Cardiac fibroblast (primary cell): ENCODE measurements around the gene CINP.
"Not testable (repeated sequence)": the region's sequence is repeated elsewhere in the genome, so short reads cannot be mapped to it uniquely, and the experiment has no call there.

Experiments
- DNase-seq, 2 donors: peaks; one replicate each; pipeline versions ENCODE4 v3.0.0 to v3.0.0-alpha.2; 2010; ENCODE audit warnings: low read depth in 2 of 2
- H3K4me3 ChIP-seq, 2 donors: replicated peaks in 1 of 2; 1 replicate in 1 of 2; 2 replicates in 1 of 2; pipeline ENCODE4 v1.5.1; 2011; ENCODE audit warnings: low read depth in 2 of 2, low read length in 2 of 2, mild to moderate bottlenecking in 2 of 2, moderate library complexity in 1 of 2
- TF ChIP-seq, protein P1 (sequence below): IDR thresholded peaks from one replicate; pipeline ENCODE4 v1.5.1; 2011; ENCODE audit warnings: low read depth, mild to moderate bottlenecking, low read length, inconsistent platforms

The CINP gene

DNA sequence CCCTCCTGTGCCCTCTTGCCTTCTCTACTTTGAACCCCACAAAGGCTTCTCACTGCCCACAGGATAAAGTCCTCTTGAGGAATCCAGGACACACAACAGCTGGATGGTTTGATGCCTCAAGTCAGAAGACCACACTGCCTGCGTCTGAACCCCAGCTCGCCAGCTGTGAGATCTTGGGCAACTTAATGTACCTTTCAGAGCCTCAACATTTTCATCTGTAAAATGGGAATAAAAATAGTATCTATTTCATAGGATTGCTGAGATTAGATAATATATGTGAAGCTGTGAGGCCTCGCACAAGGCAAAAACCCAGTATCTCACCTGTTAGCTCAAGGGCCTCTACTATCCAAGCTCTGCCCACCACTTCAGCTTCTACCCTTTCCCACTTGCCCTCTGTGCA lies 2.3 kb downstream of the CINP start:
- TF ChIP-seq, protein P1, sequence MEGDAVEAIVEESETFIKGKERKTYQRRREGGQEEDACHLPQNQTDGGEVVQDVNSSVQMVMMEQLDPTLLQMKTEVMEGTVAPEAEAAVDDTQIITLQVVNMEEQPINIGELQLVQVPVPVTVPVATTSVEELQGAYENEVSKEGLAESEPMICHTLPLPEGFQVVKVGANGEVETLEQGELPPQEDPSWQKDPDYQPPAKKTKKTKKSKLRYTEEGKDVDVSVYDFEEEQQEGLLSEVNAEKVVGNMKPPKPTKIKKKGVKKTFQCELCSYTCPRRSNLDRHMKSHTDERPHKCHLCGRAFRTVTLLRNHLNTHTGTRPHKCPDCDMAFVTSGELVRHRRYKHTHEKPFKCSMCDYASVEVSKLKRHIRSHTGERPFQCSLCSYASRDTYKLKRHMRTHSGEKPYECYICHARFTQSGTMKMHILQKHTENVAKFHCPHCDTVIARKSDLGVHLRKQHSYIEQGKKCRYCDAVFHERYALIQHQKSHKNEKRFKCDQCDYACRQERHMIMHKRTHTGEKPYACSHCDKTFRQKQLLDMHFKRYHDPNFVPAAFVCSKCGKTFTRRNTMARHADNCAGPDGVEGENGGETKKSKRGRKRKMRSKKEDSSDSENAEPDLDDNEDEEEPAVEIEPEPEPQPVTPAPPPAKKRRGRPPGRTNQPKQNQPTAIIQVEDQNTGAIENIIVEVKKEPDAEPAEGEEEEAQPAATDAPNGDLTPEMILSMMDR: no peak
- no peak overlapping the region for H3K4me3 ChIP-seq
- no peak for DNase-seq

DNA sequence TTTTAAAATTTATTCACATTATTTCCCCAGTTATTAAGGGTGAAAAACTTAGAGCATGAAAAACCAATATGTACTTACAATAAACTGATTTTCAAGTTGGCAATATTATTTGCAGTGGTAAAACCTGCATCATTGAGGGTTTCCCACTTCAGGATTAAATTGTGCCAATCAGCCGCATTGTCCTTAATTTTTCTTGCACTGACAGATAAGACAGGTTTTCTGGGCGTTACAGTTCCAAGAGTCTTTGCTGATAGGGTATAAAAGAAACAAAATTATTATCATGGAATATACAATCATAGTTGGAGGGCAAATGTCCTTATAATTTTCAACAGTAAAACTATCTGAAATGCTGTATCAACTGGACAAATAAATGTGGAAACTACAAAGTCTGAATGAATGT lies 3.3 kb downstream of the CINP start:
- H3K4me3 ChIP-seq: no peak overlapping the region
- TF ChIP-seq, protein P1: no peak
- DNase-seq: no peak

DNA sequence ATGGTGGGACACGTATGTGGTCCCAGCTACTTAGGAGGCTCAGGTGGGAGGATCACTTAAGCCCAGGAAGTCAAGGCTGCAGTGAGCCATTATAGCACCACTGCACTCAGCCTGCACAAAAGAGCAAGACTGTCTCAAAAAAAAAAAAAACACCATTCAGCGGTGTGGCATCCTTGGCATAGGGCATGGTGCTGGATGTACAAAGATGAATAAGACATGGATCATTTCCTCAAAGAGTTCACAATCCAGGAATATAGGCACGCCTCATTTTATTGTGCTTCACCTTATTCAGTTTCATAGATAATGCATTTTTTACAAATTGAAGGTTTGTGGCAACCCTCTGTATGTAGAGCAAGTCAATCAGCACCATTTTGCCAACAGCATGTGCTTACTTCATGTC lies 6.4 kb downstream of the CINP start:
- TF ChIP-seq, protein P1: no peak
- DNase-seq: no peak

DNA sequence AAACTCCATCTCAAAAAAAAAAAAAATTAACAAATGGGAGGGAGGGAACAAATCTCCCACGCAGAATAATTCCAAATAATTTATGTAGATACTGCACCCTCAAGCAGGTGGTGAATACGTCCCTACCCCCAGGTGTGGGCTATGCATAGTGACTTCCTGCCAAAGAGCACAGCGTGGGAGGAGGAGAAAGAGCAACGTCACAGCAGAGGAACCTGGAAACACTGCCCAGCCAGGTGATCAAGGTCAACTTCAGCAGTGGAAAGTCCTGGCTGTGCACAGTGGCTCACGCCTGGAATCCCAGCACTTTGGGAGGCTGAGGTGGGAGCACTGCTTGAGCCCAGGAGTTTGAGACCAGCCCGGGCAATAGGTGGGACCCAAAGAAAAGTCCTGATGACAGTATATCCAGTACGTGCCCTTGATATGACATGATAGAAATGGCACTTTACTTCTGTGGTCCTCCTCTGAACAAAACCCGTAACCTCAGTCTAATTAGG lies 9.5 kb downstream of the CINP start:
- no peak for DNase-seq
- no peak overlapping the region for H3K4me3 ChIP-seq
- TF ChIP-seq, protein P1: no peak

More for the DNA sequence above, 6.4 kb downstream of the CINP start:
- H3K4me3 ChIP-seq: no peak overlapping the region

DNA sequence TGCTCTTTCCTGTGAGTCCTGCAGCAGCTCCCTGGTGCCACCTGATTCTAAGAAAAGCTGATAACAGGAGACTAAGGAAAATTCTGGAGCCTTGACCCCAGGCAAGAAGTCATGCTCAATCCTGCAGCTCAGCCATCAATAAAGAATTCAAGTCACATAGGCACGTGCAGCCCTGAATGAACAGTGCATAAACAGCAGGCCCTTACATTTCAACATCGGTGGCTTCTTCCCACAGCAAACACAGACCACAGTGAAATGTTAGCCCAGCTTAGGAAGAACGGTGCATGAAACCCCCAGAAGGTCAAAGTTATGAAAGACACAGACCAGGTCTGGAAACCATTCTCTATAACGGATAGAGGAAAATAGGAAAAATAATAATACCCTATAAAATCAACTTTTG lies 10.5 kb downstream of the CINP start:
- no peak overlapping the region for H3K4me3 ChIP-seq
- TF ChIP-seq, protein P1: no peak
- DNase-seq: no peak

DNA sequence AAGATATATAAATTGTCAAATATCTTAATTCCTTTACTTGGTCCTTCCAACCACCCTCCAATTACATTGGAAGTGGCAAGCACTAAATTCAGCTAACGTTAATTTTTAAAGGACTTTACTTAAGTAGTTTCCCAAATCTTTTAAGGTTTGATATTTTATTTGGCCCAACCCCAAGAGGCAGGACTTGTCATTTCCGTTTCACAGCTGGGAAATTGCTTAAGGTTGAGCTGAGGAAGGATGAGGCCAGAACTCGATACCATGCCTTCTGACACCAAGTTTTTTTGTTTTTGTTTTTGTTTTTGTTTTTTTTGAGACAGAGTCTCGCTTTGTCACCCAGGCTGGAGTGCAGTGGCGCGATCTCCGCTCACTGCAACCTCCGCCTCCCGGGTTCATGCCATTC lies 11.1 kb downstream of the CINP start:
- not testable (repeated sequence) for H3K4me3 ChIP-seq
- DNase-seq: peak; percentile 75 to 83

DNA sequence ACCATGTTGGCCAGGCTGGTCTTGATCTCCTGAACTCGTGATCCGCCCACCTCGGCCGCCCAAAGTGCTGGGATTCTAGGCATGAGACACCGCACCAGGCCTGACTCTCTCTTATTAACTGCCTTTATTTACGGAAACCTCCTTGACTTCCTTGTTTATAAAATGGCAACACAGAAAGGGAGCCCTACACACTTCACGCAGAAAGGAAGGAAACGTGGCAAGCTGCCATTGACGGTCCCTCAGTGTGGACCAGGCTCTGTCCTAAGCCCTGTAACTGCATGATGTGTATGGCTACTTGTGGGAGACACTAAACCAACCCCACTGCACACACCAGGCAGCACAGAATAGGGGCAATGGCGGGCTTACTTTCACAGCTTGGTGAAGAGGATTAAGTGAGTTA lies 11.7 kb downstream of the CINP start:
- TF ChIP-seq, protein P1: no peak
- no peak overlapping the region for H3K4me3 ChIP-seq
- DNase-seq: no peak

DNA sequence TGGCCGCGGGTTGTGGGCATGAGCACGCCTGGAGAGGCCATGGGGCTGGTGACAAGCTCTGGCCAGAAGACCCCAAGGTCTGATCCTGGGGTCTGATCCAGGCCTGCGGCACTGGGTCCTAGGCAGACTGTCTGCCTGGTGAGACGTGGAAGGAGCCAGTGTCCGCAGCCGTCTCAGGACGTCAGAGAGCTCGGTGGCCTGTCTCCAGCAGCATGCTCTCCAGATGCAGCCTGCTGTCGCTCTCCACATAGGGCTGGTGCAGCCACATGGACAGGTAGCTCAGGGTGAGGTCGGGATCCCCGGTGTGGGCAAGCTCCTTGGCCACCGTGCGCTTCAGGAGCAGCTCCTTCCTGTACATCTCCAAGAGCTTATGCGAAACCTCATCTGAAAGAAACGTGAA lies 14.3 kb downstream of the CINP start:
- no peak overlapping the region for H3K4me3 ChIP-seq
- DNase-seq: no peak
- TF ChIP-seq, protein P1: no peak
